ENCODE measurements around the gene IDNK. TPM values are rescaled to one million over a fixed set of nuclear protein-coding genes. Genes with fewer than 3 reads are reported as not detected.

The IDNK gene
- polyA plus RNA-seq, 1 of the 3 experiments (the other 2 are of a cell fraction), result 4.2 TPM

DNA sequence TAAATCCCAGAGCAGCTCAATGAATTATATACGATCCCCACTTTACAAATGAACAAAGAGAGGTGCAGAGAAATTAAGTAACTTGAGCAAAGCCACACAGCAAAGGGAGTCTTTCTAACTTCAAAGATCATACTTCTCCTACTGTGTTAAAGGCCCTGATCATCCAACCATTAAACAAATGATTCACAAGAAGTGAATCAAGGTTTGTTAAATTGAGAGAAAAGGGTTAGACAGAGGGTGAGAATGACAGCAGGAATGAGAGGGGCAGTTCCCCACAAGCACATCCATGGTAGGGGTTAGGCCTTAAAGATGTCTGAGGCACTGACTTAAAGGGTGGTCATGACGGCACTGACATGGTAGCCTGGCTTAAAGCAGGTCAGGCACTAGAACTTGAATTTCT, 10.7 kb downstream of the IDNK start:
- no peaks in the 10 kb centered on the region for H3K27me3 ChIP-seq (ENCODE audit: insufficient read depth)
- H2AFZ ChIP-seq (ENCODE audit: low read depth), result no peak overlapping the region
- H3K9me3 ChIP-seq, result no peaks in the 10 kb centered on the region
- H3K4me2 ChIP-seq, result no peak overlapping the region
- H3F3A ChIP-seq (replicated peaks; ENCODE audit: insufficient read depth), result no peaks in the 10 kb centered on the region
- no peak overlapping the region for H3K4me3 ChIP-seq (ENCODE audit: low read depth in 2 of 2, low read length in 1 of 2)
- TF ChIP-seq SMC3 (IDR thresholded peaks at IDR 0.05; ENCODE audit: low read depth, low read length) (no peak), NRF1 (IDR thresholded peaks at IDR 0.05; ENCODE audit: low read depth, low read length) (no peak), SIN3A (IDR thresholded peaks at IDR 0.05; ENCODE audit: borderline replicate concordance, low read depth, low read length) (no peak), RAD21 (IDR thresholded peaks at IDR 0.05; ENCODE audit: low read length) (no peak), EZH2phosphoT487 (IDR thresholded peaks at IDR 0.05; ENCODE audit: borderline replicate concordance, low read depth) (no peak), TAF1 (IDR thresholded peaks at IDR 0.05; ENCODE audit: borderline replicate concordance, low read depth, low read length) (no peak), YY1 (IDR thresholded peaks at IDR 0.05; ENCODE audit: low read depth) (no peak), TEAD4 (IDR thresholded peaks at IDR 0.05; ENCODE audit: borderline replicate concordance, insufficient read depth) (no peak), FOXJ3 (CRISPR knock-in tag; IDR thresholded peaks at IDR 0.05) (no peak), POLR2AphosphoS5 (IDR thresholded peaks at IDR 0.05; ENCODE audit: low read depth, low read length) (no peak), NFIC (IDR thresholded peaks at IDR 0.05; ENCODE audit: borderline replicate concordance) (no peak), TCF12 (IDR thresholded peaks at IDR 0.05) (no peak), RFX5 (IDR thresholded peaks at IDR 0.05; ENCODE audit: low read length) (no peak), FOSL2 (IDR thresholded peaks at IDR 0.05; ENCODE audit: borderline replicate concordance, low read depth) (no peak), GABPA (IDR thresholded peaks at IDR 0.05; ENCODE audit: low read depth) (no peak), EP300 (IDR thresholded peaks at IDR 0.05; ENCODE audit: borderline replicate concordance in 1 of 2, low read depth in 1 of 2, low read length in 1 of 2) (no peak), GATA2 (CRISPR knock-in tag; IDR thresholded peaks at IDR 0.05) (no peak)
- TF ChIP-seq, protein P1, sequence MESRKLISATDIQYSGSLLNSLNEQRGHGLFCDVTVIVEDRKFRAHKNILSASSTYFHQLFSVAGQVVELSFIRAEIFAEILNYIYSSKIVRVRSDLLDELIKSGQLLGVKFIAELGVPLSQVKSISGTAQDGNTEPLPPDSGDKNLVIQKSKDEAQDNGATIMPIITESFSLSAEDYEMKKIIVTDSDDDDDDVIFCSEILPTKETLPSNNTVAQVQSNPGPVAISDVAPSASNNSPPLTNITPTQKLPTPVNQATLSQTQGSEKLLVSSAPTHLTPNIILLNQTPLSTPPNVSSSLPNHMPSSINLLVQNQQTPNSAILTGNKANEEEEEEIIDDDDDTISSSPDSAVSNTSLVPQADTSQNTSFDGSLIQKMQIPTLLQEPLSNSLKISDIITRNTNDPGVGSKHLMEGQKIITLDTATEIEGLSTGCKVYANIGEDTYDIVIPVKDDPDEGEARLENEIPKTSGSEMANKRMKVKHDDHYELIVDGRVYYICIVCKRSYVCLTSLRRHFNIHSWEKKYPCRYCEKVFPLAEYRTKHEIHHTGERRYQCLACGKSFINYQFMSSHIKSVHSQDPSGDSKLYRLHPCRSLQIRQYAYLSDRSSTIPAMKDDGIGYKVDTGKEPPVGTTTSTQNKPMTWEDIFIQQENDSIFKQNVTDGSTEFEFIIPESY (IDR thresholded peaks at IDR 0.05; ENCODE audit: borderline replicate concordance, low read depth), result no peak
- TF ChIP-seq, protein P2, sequence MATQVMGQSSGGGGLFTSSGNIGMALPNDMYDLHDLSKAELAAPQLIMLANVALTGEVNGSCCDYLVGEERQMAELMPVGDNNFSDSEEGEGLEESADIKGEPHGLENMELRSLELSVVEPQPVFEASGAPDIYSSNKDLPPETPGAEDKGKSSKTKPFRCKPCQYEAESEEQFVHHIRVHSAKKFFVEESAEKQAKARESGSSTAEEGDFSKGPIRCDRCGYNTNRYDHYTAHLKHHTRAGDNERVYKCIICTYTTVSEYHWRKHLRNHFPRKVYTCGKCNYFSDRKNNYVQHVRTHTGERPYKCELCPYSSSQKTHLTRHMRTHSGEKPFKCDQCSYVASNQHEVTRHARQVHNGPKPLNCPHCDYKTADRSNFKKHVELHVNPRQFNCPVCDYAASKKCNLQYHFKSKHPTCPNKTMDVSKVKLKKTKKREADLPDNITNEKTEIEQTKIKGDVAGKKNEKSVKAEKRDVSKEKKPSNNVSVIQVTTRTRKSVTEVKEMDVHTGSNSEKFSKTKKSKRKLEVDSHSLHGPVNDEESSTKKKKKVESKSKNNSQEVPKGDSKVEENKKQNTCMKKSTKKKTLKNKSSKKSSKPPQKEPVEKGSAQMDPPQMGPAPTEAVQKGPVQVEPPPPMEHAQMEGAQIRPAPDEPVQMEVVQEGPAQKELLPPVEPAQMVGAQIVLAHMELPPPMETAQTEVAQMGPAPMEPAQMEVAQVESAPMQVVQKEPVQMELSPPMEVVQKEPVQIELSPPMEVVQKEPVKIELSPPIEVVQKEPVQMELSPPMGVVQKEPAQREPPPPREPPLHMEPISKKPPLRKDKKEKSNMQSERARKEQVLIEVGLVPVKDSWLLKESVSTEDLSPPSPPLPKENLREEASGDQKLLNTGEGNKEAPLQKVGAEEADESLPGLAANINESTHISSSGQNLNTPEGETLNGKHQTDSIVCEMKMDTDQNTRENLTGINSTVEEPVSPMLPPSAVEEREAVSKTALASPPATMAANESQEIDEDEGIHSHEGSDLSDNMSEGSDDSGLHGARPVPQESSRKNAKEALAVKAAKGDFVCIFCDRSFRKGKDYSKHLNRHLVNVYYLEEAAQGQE (IDR thresholded peaks at IDR 0.05; ENCODE audit: low read depth, low read length), result no peak
- TF ChIP-seq, protein P3, sequence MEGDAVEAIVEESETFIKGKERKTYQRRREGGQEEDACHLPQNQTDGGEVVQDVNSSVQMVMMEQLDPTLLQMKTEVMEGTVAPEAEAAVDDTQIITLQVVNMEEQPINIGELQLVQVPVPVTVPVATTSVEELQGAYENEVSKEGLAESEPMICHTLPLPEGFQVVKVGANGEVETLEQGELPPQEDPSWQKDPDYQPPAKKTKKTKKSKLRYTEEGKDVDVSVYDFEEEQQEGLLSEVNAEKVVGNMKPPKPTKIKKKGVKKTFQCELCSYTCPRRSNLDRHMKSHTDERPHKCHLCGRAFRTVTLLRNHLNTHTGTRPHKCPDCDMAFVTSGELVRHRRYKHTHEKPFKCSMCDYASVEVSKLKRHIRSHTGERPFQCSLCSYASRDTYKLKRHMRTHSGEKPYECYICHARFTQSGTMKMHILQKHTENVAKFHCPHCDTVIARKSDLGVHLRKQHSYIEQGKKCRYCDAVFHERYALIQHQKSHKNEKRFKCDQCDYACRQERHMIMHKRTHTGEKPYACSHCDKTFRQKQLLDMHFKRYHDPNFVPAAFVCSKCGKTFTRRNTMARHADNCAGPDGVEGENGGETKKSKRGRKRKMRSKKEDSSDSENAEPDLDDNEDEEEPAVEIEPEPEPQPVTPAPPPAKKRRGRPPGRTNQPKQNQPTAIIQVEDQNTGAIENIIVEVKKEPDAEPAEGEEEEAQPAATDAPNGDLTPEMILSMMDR (IDR thresholded peaks at IDR 0.05), result no peak
- no peaks in the 10 kb centered on the region for H3K9me2 ChIP-seq
- DNase-seq, result no peak
- no peak overlapping the region for H3K9ac ChIP-seq
- H3K27ac ChIP-seq (ENCODE audit: low read depth in 2 of 2, low read length in 1 of 2), result no peak overlapping the region
- peaks cover 8 to 13% of the 10 kb centered on the region in 2 experiments for H3K36me3 ChIP-seq (replicated peaks in 1 of 2; ENCODE audit: control insufficient read depth in 1 of 2, insufficient read depth in 2 of 2, low read length in 1 of 2)
- peaks cover 0 to 5% of the 10 kb centered on the region in 2 experiments; a peak in 2 of 4 replicates for H3K4me1 ChIP-seq (ENCODE audit: control insufficient read depth in 1 of 2, insufficient read depth in 2 of 2, low read depth in 1 of 2, low read length in 1 of 2)
- POLR2A ChIA-PET, result no interaction called here
- CTCF ChIA-PET, result interaction anchor here (1.2 kb wide), 1 partner anchor 13 kb away, joined by 4 read pairs; no protein-coding TSS in a partner anchor
- no peaks in the 10 kb centered on the region for H4K20me1 ChIP-seq (ENCODE audit: insufficient read depth)
- H3K79me2 ChIP-seq (ENCODE audit: insufficient read depth), result no peaks in the 10 kb centered on the region
- WGBS (ENCODE audit: low lambda C conversion rate), result 93% methylated on average over 2 of the region's 2 CpGs

Data from SK-N-SH (cell line).